Prostate gland (tissue), 2 donors: Measurements from ENCODE around the gene HDGF.

Experiments
- CTCF ChIP-seq, 4 experiments: fragments of 200-600 bp in 2 of 4; fragments of 450-650 bp in 2 of 4; sonication (generic) in 2 of 4; IDR thresholded peaks; 1 replicate in 3 of 4; 2 replicates in 1 of 4; pipeline ENCODE4 v1.5.1; 2016 to 2019; ENCODE audit warnings: antibody characterized with exemption in 4 of 4, mild to moderate bottlenecking in 2 of 4, moderate library complexity in 2 of 4
- POLR2A ChIP-seq: fragments of 450-650 bp; IDR thresholded peaks from one replicate; pipeline ENCODE4 v1.6.1; 2016; ENCODE audit warnings: antibody characterized with exemption, mild to moderate bottlenecking

- no peak for TF ChIP-seq POLR2A
- TF ChIP-seq CTCF (IDR thresholded peaks at IDR 0.05) = no peak
Observed at GRCh38 chr1:156768610-156769295, 17.3 kb upstream of the HDGF start.
